Astrocyte (in vitro differentiated cells and primary cell): ENCODE measurements around the gene ALDH1L1.

Experiments used
- CTCF ChIP-seq: IDR thresholded peaks from 2 replicates; pipeline ENCODE4 v1.5.1; 2011; ENCODE audit warnings: low read depth, mild to moderate bottlenecking, inconsistent platforms, low read length, moderate library complexity; ENCODE audit not compliant: insufficient read depth
- EZH2 ChIP-seq: IDR thresholded peaks from 2 replicates; pipeline ENCODE4 v1.6.1; 2012; ENCODE audit warnings: mild to moderate bottlenecking, low read length, inconsistent platforms; ENCODE audit not compliant: insufficient read depth

DNA sequence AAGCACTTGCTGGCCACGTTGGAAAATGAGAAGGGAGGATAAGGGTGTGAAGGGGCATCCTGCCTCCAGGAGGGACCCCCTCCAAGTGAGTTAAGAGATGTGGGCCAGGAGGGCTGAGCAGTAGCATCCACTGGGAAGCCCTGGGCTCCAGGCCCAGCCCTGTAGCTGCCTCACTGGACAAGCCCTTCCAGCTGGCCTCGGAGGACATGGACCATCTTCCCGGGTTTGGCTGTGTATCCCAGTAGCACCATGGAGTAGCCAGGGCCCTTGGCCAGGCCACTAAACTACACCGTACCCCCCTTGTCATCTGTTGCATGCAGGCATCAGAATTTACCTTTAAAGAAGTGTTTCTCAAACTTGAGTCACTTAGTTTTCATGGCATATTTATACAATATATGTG, 29.4 kb upstream of the ALDH1L1 start:
- TF ChIP-seq CTCF (no peak), EZH2 (no peak)
